Brain microvascular endothelial cell (primary cell): ENCODE results near the gene KLHL21.
"Not testable (repeated sequence)": the region's sequence is repeated elsewhere in the genome, so short reads cannot be mapped to it uniquely, and the experiment has no call there.

Source experiments
- DNase-seq: peaks from one replicate; pipeline ENCODE4 v3.0.0-alpha.2; 2020
- H3K27ac ChIP-seq: fragments of 250-450 bp; sonication (Bioruptor Pico); 2 replicates; pipeline ENCODE4 v1.5.1; 2020; ENCODE audit warnings: mild to moderate bottlenecking, moderate library complexity
- H3K27me3 ChIP-seq: fragments of 250-450 bp; sonication (Bioruptor Pico); replicated peaks from 2 replicates; pipeline ENCODE4 v1.5.1; 2020; ENCODE audit warnings: mild to moderate bottlenecking
- H3K36me3 ChIP-seq: fragments of 250-450 bp; sonication (Bioruptor Pico); replicated peaks from 2 replicates; pipeline ENCODE4 v1.5.1; 2020; ENCODE audit warnings: mild to moderate bottlenecking
- H3K4me3 ChIP-seq: 2 replicates; pipeline ENCODE4 v1.5.1; 2011; ENCODE audit warnings: low read depth, mild to moderate bottlenecking, control low read depth, low read length, moderate library complexity
- in situ Hi-C: cut with HindIII; loops from 2 replicates; pipeline ENCODE4 v1.10.0; 2017; ENCODE audit warnings: low sequenced_read_pairs, low pct_ligation_motif_present
- TF ChIP-seq, protein P1 (sequence below): IDR thresholded peaks from 2 replicates; pipeline ENCODE4 v1.5.1; 2011; ENCODE audit warnings: low read depth, mild to moderate bottlenecking, moderate library complexity, low read length, control low read depth, inconsistent platforms; ENCODE audit errors: missing control alignments

The KLHL21 gene

DNA sequence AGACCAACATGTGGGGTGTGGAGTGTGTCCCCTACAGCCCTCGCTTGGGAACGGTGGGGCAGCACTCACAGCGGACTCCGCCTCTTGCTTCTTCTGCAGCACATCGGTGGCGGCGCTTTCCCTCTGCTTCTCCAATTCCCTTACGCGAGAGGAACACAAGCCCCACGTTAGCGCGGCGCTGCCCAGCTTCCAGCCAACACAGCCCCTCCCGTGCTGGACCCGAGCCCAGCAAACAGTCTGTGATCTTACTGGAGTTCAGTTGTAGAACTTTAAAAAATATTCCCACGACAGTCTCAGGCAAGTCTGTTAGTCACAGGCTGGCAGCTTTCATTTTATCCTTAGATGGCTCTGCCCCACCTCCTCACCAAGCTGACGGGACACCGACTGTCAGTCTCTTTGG, 35.6 kb upstream of the KLHL21 start:
- TF ChIP-seq, protein P1, sequence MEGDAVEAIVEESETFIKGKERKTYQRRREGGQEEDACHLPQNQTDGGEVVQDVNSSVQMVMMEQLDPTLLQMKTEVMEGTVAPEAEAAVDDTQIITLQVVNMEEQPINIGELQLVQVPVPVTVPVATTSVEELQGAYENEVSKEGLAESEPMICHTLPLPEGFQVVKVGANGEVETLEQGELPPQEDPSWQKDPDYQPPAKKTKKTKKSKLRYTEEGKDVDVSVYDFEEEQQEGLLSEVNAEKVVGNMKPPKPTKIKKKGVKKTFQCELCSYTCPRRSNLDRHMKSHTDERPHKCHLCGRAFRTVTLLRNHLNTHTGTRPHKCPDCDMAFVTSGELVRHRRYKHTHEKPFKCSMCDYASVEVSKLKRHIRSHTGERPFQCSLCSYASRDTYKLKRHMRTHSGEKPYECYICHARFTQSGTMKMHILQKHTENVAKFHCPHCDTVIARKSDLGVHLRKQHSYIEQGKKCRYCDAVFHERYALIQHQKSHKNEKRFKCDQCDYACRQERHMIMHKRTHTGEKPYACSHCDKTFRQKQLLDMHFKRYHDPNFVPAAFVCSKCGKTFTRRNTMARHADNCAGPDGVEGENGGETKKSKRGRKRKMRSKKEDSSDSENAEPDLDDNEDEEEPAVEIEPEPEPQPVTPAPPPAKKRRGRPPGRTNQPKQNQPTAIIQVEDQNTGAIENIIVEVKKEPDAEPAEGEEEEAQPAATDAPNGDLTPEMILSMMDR: no peak
- Histone ChIP-seq H3K27me3 (no peaks in the 10 kb centered on the region), H3K27ac (no peak overlapping the region), H3K36me3 (peaks cover 73% of the 10 kb centered on the region), H3K4me3 (no peak overlapping the region)
- DNase-seq: no peak
- in situ Hi-C loops: no loop called here

- Histone ChIP-seq H3K27me3 (no peaks in the 10 kb centered on the region), H3K27ac (no peak overlapping the region), H3K36me3 (peaks cover 75% of the 10 kb centered on the region), H3K4me3 (no peak overlapping the region)
- in situ Hi-C loops: no loop called here
- no peak for DNase-seq
- TF ChIP-seq, protein P1: no peak
Observed at GRCh38 chr1:6637770-6638169, 35.1 kb upstream of the KLHL21 start.

- H3K27me3 ChIP-seq, DNase-seq, H3K27ac ChIP-seq, H3K4me3 ChIP-seq, in situ Hi-C loops: not testable (repeated sequence)
- peaks cover 73% of the 10 kb centered on the region for H3K36me3 ChIP-seq
Observed at GRCh38 chr1:6636778-6637177, 34.1 kb upstream of the KLHL21 start.

GRCh38 chr1:6635910-6636760, 33.5 kb upstream of the KLHL21 start:
- Histone ChIP-seq H3K27ac (no peak overlapping the region), H3K27me3 (no peaks in the 10 kb centered on the region), H3K4me3 (no peak overlapping the region), H3K36me3 (peaks cover 77% of the 10 kb centered on the region)
- no peak for DNase-seq
- in situ Hi-C loops: no loop called here
- TF ChIP-seq, protein P1: no peak

- TF ChIP-seq, protein P1: no peak
- H3K36me3 ChIP-seq: peaks cover 75% of the 10 kb centered on the region
- in situ Hi-C loops: no loop called here
Observed at GRCh38 chr1:6635161-6635909, 32.7 kb upstream of the KLHL21 start.

GRCh38 chr1:6634371-6635052, 31.8 kb upstream of the KLHL21 start:
- peaks cover 74% of the 10 kb centered on the region for H3K36me3 ChIP-seq
- peak; percentile 11 for DNase-seq
- no peak overlapping the region for H3K4me3 ChIP-seq
- H3K27me3 ChIP-seq: no peaks in the 10 kb centered on the region
- in situ Hi-C loops: no loop called here
- H3K27ac ChIP-seq: no peak overlapping the region
- TF ChIP-seq, protein P1: peak; percentile 70

More at GRCh38 chr1:6635161-6635909, 32.7 kb upstream of the KLHL21 start:
- no peaks in the 10 kb centered on the region for H3K27me3 ChIP-seq
- H3K4me3 ChIP-seq: no peak overlapping the region
- no peak overlapping the region for H3K27ac ChIP-seq
- no peak for DNase-seq
